Measurements from ENCODE around the gene NLGN2. TPM values are rescaled to one million over a fixed set of nuclear protein-coding genes. Genes with fewer than 3 reads are reported as not detected.

NLGN2 gene
- total RNA-seq, 2 experiments from 2014 or later, result 7.6 to 8.4 TPM

DNA sequence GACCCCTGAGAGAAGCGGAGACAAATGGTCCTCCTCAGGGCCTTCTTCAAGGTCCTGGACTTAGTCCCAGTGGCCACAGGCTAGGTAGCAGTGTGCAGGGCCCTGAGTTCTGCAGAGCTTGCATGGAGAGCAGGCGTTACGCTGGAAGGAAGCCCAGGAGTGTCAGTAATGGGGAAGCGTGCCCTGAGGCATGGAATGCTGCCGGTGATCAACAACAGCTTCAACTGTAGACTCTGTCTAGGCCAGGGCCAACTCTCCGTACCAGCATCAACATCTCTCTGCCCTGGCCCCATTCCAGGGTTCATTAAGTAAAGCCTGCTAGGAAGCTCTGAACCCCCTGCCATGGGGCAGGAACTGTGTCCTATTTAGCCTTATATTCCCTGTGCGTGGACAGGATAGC lies 27.3 kb upstream of the NLGN2 start:
- Histone ChIP-seq H3K4me1 (ENCODE audit: insufficient read depth, low read length) (peaks cover 28% of the 10 kb centered on the region), H3K27me3 (ENCODE audit: control insufficient read depth in 1 of 2, insufficient read depth in 2 of 2, low read length in 2 of 2) (peaks cover 21 to 22% of the 10 kb centered on the region in 2 experiments), H3K27ac (ENCODE audit: low read depth in 1 of 2, low read length in 2 of 2) (no peak overlapping the region), H3K4me3 (ENCODE audit: low read length) (no peak overlapping the region), H3K9me3 (ENCODE audit: control insufficient read depth in 1 of 2, insufficient read depth in 1 of 2, low read length in 2 of 2) (peaks cover 0 to 4% of the 10 kb centered on the region in 2 experiments), H3K36me3 (ENCODE audit: insufficient read depth, low read length) (no peaks in the 10 kb centered on the region)
- CTCF ChIA-PET, result interaction anchor here (0.8 kb wide), 1 partner anchor 24 kb away, joined by 4 read pairs; no protein-coding TSS in a partner anchor
- TF ChIP-seq, protein P1, sequence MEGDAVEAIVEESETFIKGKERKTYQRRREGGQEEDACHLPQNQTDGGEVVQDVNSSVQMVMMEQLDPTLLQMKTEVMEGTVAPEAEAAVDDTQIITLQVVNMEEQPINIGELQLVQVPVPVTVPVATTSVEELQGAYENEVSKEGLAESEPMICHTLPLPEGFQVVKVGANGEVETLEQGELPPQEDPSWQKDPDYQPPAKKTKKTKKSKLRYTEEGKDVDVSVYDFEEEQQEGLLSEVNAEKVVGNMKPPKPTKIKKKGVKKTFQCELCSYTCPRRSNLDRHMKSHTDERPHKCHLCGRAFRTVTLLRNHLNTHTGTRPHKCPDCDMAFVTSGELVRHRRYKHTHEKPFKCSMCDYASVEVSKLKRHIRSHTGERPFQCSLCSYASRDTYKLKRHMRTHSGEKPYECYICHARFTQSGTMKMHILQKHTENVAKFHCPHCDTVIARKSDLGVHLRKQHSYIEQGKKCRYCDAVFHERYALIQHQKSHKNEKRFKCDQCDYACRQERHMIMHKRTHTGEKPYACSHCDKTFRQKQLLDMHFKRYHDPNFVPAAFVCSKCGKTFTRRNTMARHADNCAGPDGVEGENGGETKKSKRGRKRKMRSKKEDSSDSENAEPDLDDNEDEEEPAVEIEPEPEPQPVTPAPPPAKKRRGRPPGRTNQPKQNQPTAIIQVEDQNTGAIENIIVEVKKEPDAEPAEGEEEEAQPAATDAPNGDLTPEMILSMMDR (IDR thresholded peaks at IDR 0.05), result no peak
- DNase-seq (no peak), ATAC-seq (ENCODE audit: poor library complexity) (no peak)
- Mint-ChIP-seq H3K4me1 (ENCODE audit: low read depth) (peaks cover 10% of the 10 kb centered on the region), H3K4me3 (peak overlapping the region; percentile 56), H3K27me3 (peaks cover 55% of the 10 kb centered on the region), H3K9me3 (no peaks in the 10 kb centered on the region), H3K27ac (no peak overlapping the region), H3K36me3 (ENCODE audit: low read depth) (peaks cover 4% of the 10 kb centered on the region)
- POLR2A ChIA-PET, result no interaction called here
- intact Hi-C loops (cut with DNase I, micrococcal nuclease), result loop anchor here in 1 of 2 experiments (10.0 kb wide), 1 partner anchor 54 kb away; the partner anchor contains the start of genes FGF11 and TMEM102

DNA sequence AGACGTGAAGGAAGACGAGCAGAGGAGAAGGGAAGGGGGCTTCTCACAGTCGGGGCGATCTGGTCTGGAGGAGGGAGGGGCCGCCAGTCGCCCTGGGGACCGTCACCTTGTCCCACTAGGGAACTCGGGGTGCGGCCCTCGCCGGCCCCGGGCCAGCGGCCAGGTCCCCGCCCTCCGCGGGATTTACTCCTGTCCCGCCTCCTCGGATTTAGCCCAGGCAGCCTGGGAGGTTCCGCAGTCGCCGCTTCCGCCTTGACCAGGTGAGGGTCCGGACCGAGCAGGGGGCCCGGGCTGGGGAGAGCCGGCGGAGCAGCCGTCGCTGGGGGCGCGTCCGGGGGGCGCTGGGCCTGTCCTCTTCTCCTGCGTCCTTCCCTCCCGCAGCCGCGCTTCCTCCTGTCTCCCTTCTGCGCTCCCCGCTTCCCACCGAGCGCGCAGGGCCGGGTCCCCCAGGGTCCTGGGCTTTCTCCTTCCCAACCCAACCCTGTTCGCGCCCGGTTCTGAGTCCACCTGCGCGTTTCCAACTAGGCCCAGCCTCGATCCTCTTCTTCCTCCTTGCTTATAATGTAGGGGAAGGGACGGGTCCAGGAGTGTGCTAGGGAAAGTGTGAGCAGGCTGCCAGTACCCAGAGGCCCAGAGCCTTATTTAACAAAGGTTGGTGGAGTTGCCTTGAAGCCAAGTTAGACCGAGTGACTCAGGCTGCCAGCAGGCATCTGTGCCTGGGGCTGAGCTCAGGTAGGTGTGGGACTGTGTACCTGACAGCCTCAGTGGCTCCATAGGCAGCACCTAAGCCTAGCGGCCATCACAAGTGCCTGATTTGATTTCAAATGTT lies 26.6 kb upstream of the NLGN2 start, which contains the start of gene TNK1:
TNK1 (plus strand) TSS at position 235 of the 829 bp plus-strand sequence. CDS start 1,838 bp downstream, outside the sequence.
- TF ChIP-seq, protein P1 (IDR thresholded peaks at IDR 0.05), result no peak
- no peak for ATAC-seq (ENCODE audit: poor library complexity)
- peaks cover 21 to 22% of the 10 kb centered on the region in 2 experiments for H3K27me3 ChIP-seq (ENCODE audit: control insufficient read depth in 1 of 2, insufficient read depth in 2 of 2, low read length in 2 of 2)
- Mint-ChIP-seq H3K36me3 (ENCODE audit: low read depth) (peaks cover 8% of the 10 kb centered on the region), H3K4me3 (peak within 1 kb of the TSS; percentile 56), H3K9me3 (no peaks in the 10 kb centered on the region), H3K27me3 (peaks cover 55% of the 10 kb centered on the region), H3K4me1 (ENCODE audit: low read depth) (peaks cover 10% of the 10 kb centered on the region), H3K27ac (no peak within 1 kb of the TSS)
- H3K4me3 ChIP-seq (ENCODE audit: low read length), result no peak within 1 kb of the TSS
- H3K4me1 ChIP-seq (ENCODE audit: insufficient read depth, low read length), result peaks cover 28% of the 10 kb centered on the region
- no peaks in the 10 kb centered on the region for H3K36me3 ChIP-seq (ENCODE audit: insufficient read depth, low read length)
- H3K9me3 ChIP-seq (ENCODE audit: control insufficient read depth in 1 of 2, insufficient read depth in 1 of 2, low read length in 2 of 2), result peaks cover 0 to 4% of the 10 kb centered on the region in 2 experiments
- DNase-seq, result no peak
- CTCF ChIA-PET, result interaction anchor here (0.8 kb wide), 1 partner anchor 25 kb away, joined by 4 read pairs; no protein-coding TSS in a partner anchor
- intact Hi-C loops (cut with DNase I, micrococcal nuclease), result loop anchor here in 1 of 2 experiments (10.0 kb wide), 1 partner anchor 54 kb away; the partner anchor contains the start of genes FGF11 and TMEM102
- POLR2A ChIA-PET, result no interaction called here
- no peak within 1 kb of the TSS for H3K27ac ChIP-seq (ENCODE audit: low read depth in 1 of 2, low read length in 2 of 2)

DNA sequence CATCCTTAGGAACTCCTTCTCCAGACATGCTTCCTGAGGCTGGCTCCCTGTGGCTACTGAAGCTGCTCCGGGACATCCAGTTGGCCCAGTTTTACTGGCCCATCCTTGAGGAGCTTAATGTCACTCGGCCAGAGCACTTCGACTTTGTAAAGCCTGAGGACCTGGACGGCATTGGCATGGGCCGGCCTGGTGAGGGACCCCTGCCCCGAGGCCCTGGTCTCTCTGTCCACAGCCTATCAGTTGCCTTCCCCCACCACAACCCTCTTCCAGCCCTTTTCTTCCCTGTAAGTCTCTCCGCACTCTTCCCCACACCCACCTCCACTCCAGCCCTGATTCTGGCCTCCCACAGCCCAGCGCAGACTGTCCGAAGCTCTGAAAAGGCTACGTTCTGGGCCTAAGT lies 24.7 kb upstream of the NLGN2 start:
- Mint-ChIP-seq H3K36me3 (ENCODE audit: low read depth) (peaks cover 22% of the 10 kb centered on the region), H3K9me3 (no peaks in the 10 kb centered on the region), H3K27ac (peak overlapping the region; percentile 91), H3K4me1 (ENCODE audit: low read depth) (peaks cover 10% of the 10 kb centered on the region), H3K27me3 (peaks cover 41% of the 10 kb centered on the region), H3K4me3 (peak overlapping the region; percentile 4)
- DNase-seq, result no peak
- ChIA-PET POLR2A (interaction anchor here (1.1 to 3.9 kb wide), 11 partner anchors 11 to 163 kb away, joined by 3 to 37 read pairs (median 11); partner anchors contain the start of genes ACADVL, ACAP1, DLG4 and NEURL4), CTCF (interaction anchor here (1.8 kb wide), 1 partner anchor 11 kb away, joined by 8 read pairs; the partner anchor contains the start of gene PLSCR3)
- no peak overlapping the region for H3K27ac ChIP-seq (ENCODE audit: low read depth in 1 of 2, low read length in 2 of 2)
- peaks cover 0 to 4% of the 10 kb centered on the region in 2 experiments for H3K9me3 ChIP-seq (ENCODE audit: control insufficient read depth in 1 of 2, insufficient read depth in 1 of 2, low read length in 2 of 2)
- peaks cover 7% of the 10 kb centered on the region for H3K36me3 ChIP-seq (ENCODE audit: insufficient read depth, low read length)
- intact Hi-C loops (cut with DNase I, micrococcal nuclease), result loop anchor here in 1 of 2 experiments (10.0 kb wide), 1 partner anchor 52 kb away; the partner anchor contains the start of genes FGF11 and TMEM102
- no peak overlapping the region for H3K4me3 ChIP-seq (ENCODE audit: low read length)
- peaks cover 21 to 22% of the 10 kb centered on the region in 2 experiments for H3K27me3 ChIP-seq (ENCODE audit: control insufficient read depth in 1 of 2, insufficient read depth in 2 of 2, low read length in 2 of 2)
- TF ChIP-seq, protein P1 (IDR thresholded peaks at IDR 0.05), result no peak
- peaks cover 28% of the 10 kb centered on the region for H3K4me1 ChIP-seq (ENCODE audit: insufficient read depth, low read length)
- ATAC-seq (ENCODE audit: poor library complexity), result no peak

Measured in CD4-positive, alpha-beta T cell (primary cell).